ENCODE measurements around the gene MBP. TPM values are rescaled to one million over a fixed set of nuclear protein-coding genes. Genes with fewer than 3 reads are reported as not detected.

The MBP gene
- total and polyA plus RNA-seq, 2 experiments from 2014 or later: 18.4 to 22.9 TPM

DNA sequence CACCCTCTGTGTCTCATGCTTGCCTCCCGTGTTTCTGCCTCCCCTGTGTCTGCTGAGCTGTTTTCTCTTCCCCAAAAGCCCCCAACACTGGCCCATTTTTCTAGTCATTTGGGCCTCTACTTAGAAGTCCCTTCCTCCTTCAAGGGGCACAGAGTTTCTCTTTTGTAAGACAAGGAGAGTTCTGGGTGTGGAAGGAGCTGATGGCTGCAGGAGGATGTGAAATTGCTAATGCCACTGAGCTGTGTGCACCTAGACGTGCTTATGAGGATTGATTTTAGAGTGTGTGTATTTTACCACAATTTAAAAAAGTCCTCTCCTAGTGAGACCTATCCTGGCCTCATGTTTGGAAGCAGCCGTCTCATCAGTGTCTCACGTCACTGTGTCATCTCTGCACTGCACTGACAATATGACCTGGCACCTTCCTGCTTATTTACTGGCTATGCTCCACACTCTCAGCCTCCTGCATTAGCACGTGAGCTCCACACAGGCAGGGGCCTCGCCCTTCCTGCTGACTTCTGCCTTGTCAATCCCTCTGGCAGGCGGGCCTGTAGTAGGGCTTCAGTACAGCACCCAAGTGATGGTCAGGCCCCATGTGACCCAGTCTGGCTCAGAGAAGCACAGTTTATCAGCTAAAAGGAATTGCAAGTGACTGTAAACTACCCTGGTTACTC, 8.0 kb upstream of the MBP start (continued):
- TF ChIP-seq ZNF331 (CRISPR knock-in tag; IDR thresholded peaks at IDR 0.05; ENCODE audit: low read depth) (no peak), CREB1 (CRISPR knock-in tag; IDR thresholded peaks at IDR 0.05; ENCODE audit: low read depth) (no peak), REST (IDR thresholded peaks at IDR 0.05; ENCODE audit: unreplicated experiment) (no peak), ZNF114 (CRISPR knock-in tag; IDR thresholded peaks at IDR 0.05) (no peak), EZH2 (IDR thresholded peaks at IDR 0.05; ENCODE audit: low read depth, unreplicated experiment) (no peak)
- TF ChIP-seq, protein P1, sequence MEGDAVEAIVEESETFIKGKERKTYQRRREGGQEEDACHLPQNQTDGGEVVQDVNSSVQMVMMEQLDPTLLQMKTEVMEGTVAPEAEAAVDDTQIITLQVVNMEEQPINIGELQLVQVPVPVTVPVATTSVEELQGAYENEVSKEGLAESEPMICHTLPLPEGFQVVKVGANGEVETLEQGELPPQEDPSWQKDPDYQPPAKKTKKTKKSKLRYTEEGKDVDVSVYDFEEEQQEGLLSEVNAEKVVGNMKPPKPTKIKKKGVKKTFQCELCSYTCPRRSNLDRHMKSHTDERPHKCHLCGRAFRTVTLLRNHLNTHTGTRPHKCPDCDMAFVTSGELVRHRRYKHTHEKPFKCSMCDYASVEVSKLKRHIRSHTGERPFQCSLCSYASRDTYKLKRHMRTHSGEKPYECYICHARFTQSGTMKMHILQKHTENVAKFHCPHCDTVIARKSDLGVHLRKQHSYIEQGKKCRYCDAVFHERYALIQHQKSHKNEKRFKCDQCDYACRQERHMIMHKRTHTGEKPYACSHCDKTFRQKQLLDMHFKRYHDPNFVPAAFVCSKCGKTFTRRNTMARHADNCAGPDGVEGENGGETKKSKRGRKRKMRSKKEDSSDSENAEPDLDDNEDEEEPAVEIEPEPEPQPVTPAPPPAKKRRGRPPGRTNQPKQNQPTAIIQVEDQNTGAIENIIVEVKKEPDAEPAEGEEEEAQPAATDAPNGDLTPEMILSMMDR (conservative IDR thresholded peaks at IDR 0.05; ENCODE audit: low read depth in 2 of 2): no peak
- TF ChIP-seq, protein P2, sequence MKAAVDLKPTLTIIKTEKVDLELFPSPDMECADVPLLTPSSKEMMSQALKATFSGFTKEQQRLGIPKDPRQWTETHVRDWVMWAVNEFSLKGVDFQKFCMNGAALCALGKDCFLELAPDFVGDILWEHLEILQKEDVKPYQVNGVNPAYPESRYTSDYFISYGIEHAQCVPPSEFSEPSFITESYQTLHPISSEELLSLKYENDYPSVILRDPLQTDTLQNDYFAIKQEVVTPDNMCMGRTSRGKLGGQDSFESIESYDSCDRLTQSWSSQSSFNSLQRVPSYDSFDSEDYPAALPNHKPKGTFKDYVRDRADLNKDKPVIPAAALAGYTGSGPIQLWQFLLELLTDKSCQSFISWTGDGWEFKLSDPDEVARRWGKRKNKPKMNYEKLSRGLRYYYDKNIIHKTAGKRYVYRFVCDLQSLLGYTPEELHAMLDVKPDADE (IDR thresholded peaks at IDR 0.05): no peak

DNA sequence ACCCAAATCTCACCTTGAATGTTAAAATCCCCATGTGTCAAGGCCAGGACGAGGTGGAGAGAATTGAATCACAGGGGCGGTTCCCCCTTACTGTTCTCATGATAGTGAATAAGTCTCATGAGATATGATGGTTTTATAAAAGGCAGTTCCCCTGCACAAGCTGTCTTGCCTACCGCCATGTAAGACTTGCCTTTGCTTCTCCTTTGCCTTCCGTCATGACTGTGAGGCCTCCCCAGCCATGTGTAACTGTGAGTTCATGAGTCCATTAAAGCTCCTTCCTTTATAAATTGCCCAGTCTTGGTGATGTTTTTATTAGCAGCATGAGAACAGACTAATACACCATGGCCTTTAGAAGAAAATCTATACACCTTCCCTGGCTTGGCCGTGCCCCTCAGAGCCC, 7.4 kb upstream of the MBP start:
- H3K4me2 ChIP-seq: no peak overlapping the region
- H2AFZ ChIP-seq: no peak overlapping the region
- H4K20me1 ChIP-seq (replicated peaks; ENCODE audit: insufficient read depth): no peaks in the 10 kb centered on the region
- no peaks in the 10 kb centered on the region for H3K79me2 ChIP-seq (replicated peaks; ENCODE audit: insufficient read depth)
- Mint-ChIP-seq H3K9me3 (peaks cover 41% of the 10 kb centered on the region), H3K36me3 (ENCODE audit: low read depth) (peaks cover 38% of the 10 kb centered on the region), H3K27me3 (ENCODE audit: insufficient read depth, low read depth, poor library complexity) (peaks cover 16% of the 10 kb centered on the region), H3K4me1 (no peaks in the 10 kb centered on the region; the same call in 2 of the 3 replicates), H3K27ac (no peak overlapping the region), H3K4me3 (no peak overlapping the region)
- H3F3A ChIP-seq (replicated peaks; ENCODE audit: low read depth): no peaks in the 10 kb centered on the region
- no peaks in the 10 kb centered on the region for H3K27me3 ChIP-seq (ENCODE audit: insufficient read depth)
- ATAC-seq (no peak), DNase-seq (ENCODE audit: low spot score) (no peak)
- no peaks in the 10 kb centered on the region for H3K36me3 ChIP-seq (ENCODE audit: insufficient read depth)
- no peaks in the 10 kb centered on the region for H3K4me1 ChIP-seq (ENCODE audit: insufficient read depth)
- no peak overlapping the region for H3K4me3 ChIP-seq
- no peak overlapping the region for H3K27ac ChIP-seq (ENCODE audit: low read depth)
- no peaks in the 10 kb centered on the region for H3K9me2 ChIP-seq (ENCODE audit: insufficient read depth)
- TF ChIP-seq POLR2AphosphoS5 (IDR thresholded peaks at IDR 0.05; ENCODE audit: low read depth): no peak
- TF ChIP-seq CREB1 (CRISPR knock-in tag; IDR thresholded peaks at IDR 0.05; ENCODE audit: low read depth): no peak
- TF ChIP-seq EZH2phosphoT487 (IDR thresholded peaks at IDR 0.05; ENCODE audit: unreplicated experiment): no peak
- no peak for TF ChIP-seq STAT1 (IDR thresholded peaks at IDR 0.05; ENCODE audit: unreplicated experiment)
- TF ChIP-seq, protein P2 (IDR thresholded peaks at IDR 0.05): no peak
- TF ChIP-seq REST (IDR thresholded peaks at IDR 0.05; ENCODE audit: unreplicated experiment): no peak
- TF ChIP-seq JUNB (IDR thresholded peaks at IDR 0.05; ENCODE audit: unreplicated experiment): no peak
- TF ChIP-seq EZH2 (IDR thresholded peaks at IDR 0.05; ENCODE audit: low read depth, unreplicated experiment): no peak
- no peak for TF ChIP-seq ZNF114 (CRISPR knock-in tag; IDR thresholded peaks at IDR 0.05)

All from GM23338 (cell line).